A549 treated with Hydrocortisone at 1 μM for 4 hours (cell line): ENCODE data around the gene SOD2. TPM values are rescaled to one million over a fixed set of nuclear protein-coding genes. Genes with fewer than 3 reads are reported as not detected.

Experiments used
- total RNA-seq: library from RNA; stranded (reverse); fragments of 200-300 nt; extraction: Qiagen RNA extraction; gene quantifications from 5 replicates; pipeline ENCODE4 v1.2.3, GENCODE V29; 2022

SOD2 gene
- total RNA-seq: 152 to 199 TPM (median 183 TPM) in 5 replicates

GRCh38 chr6:159693128-159693893, at the start of gene SOD2:
SOD2 (minus strand) TSS chr6:159693241; CDS start chr6:159693167, 74 bp downstream.

GRCh38 chr6:159726918-159727716, 34.1 kb upstream of the SOD2 start, which contains the start of gene WTAP:
WTAP (plus strand) TSS chr6:159727506; CDS start chr6:159736266, 8,760 bp downstream.

Other genes starting within 250 kb of the SOD2 start
- 67.4 to 70.9 TPM (median 68.0 TPM) in 5 replicates for gene WTAP, start 34.3 kb upstream of the SOD2 start, total RNA-seq
- 24.9 to 30.0 TPM (median 27.2 TPM) in 5 replicates for gene ACAT2, start 68.8 kb upstream of the SOD2 start, total RNA-seq
- 212 to 282 TPM (median 226 TPM) in 5 replicates for gene TCP1, start 96.4 kb upstream of the SOD2 start, total RNA-seq
- gene MRPL18, start 97.2 kb upstream of the SOD2 start, total RNA-seq: 76.8 to 102 TPM (median 89.8 TPM) in 5 replicates
- gene PNLDC1, start 107.0 kb upstream of the SOD2 start, total RNA-seq: 0.08 to 0.14 TPM in 2 of 5 replicates, not detected in the others
- gene MAS1, start 197.7 kb upstream of the SOD2 start, total RNA-seq: not detected in 5 replicates